ENCODE results near the gene PDCD1.
"Not testable (repeated sequence)": the region's sequence is repeated elsewhere in the genome, so short reads cannot be mapped to it uniquely, and the experiment has no call there.

The PDCD1 gene

GRCh38 chr2:241823531-241824437 is 34.9 kb downstream of the PDCD1 start:
- DNase-seq = not testable (repeated sequence)

GRCh38 chr2:241822264-241822623 is 36.5 kb downstream of the PDCD1 start:
- DNase-seq = no peak

GRCh38 chr2:241821460-241822263 is 37.0 kb downstream of the PDCD1 start:
- no peak for DNase-seq

- DNase-seq = no peak
Observed at GRCh38 chr2:241820625-241821384, 37.9 kb downstream of the PDCD1 start.

- DNase-seq = not testable (repeated sequence)
Observed at GRCh38 chr2:241819947-241820624, 38.6 kb downstream of the PDCD1 start.

GRCh38 chr2:241818943-241819270 is 39.8 kb downstream of the PDCD1 start:
- DNase-seq = no peak

GRCh38 chr2:241818229-241818942 is 40.3 kb downstream of the PDCD1 start:
- no peak for DNase-seq

GRCh38 chr2:241817821-241818215 is 40.9 kb downstream of the PDCD1 start:
- not testable (repeated sequence) for DNase-seq

- DNase-seq = no peak
Observed at GRCh38 chr2:241817126-241817820, 41.4 kb downstream of the PDCD1 start.

GRCh38 chr2:241816431-241817121 is 42.1 kb downstream of the PDCD1 start:
- no peak for DNase-seq

GRCh38 chr2:241815477-241816430 is 42.9 kb downstream of the PDCD1 start:
- DNase-seq = no peak

- DNase-seq = no peak
Observed at GRCh38 chr2:241814643-241815476, 43.8 kb downstream of the PDCD1 start.

GRCh38 chr2:241814393-241814642 is 44.4 kb downstream of the PDCD1 start:
- DNase-seq = no peak

GRCh38 chr2:241813644-241814392 is 44.9 kb downstream of the PDCD1 start:
- DNase-seq = no peak

GRCh38 chr2:241812730-241813643 is 45.7 kb downstream of the PDCD1 start:
- no peak for DNase-seq

- no peak for DNase-seq
Observed at GRCh38 chr2:241811952-241812729, 46.6 kb downstream of the PDCD1 start.

Data from CD4-positive, alpha-beta T cell treated with Interleukin-17A for 4 hours (primary cell).